CD4-positive, CD25-positive, alpha-beta regulatory T cell (primary cell): ENCODE results near the gene MLLT3. TPM values are rescaled to one million over a fixed set of nuclear protein-coding genes. Genes with fewer than 3 reads are reported as not detected.

Experiments
- ATAC-seq, 2 donors: fragments of 150-1000 bp; cut with Tn5 transposase; one replicate each; pipeline ENCODE4 v1.10.0; 2021; ENCODE audit warnings: low read depth in 2 of 2, moderate number of reproducible peaks in 2 of 2, moderate library complexity in 1 of 2
- DNase-seq, 3 donors: peaks; one replicate each; pipeline versions ENCODE4 v3.0.0 to v3.0.0-alpha.2; 2012 to 2022; ENCODE audit warnings: mixed read lengths in 1 of 3
- H3K27ac ChIP-seq: one replicate; pipeline ENCODE4 v1.7.0; 2013; ENCODE audit warnings: mild to moderate bottlenecking, low read length; ENCODE audit not compliant: insufficient read depth, poor library complexity, severe bottlenecking
- H3K27me3 ChIP-seq: one replicate; pipeline ENCODE4 v1.7.0; 2013; ENCODE audit warnings: low read length; ENCODE audit not compliant: control insufficient read depth, insufficient read depth
- H3K36me3 ChIP-seq: one replicate; pipeline ENCODE4 v1.7.0; 2013; ENCODE audit warnings: mild to moderate bottlenecking, low read length, moderate library complexity; ENCODE audit not compliant: control insufficient read depth, insufficient read depth
- H3K4me1 ChIP-seq: 2 replicates; pipeline ENCODE4 v1.7.0; 2013; ENCODE audit warnings: mild to moderate bottlenecking, low read length; ENCODE audit not compliant: insufficient read depth, control insufficient read depth, poor library complexity, severe bottlenecking
- H3K4me3 ChIP-seq: one replicate; pipeline ENCODE4 v1.7.0; 2013; ENCODE audit warnings: low read depth, mild to moderate bottlenecking, low read length, moderate library complexity
- H3K9me3 ChIP-seq, 2 experiments: 1 replicate in 1 of 2; 2 replicates in 1 of 2; pipeline ENCODE4 v1.7.0; 2013; ENCODE audit warnings: low read length in 2 of 2, mild to moderate bottlenecking in 1 of 2, moderate library complexity in 1 of 2; ENCODE audit not compliant: control insufficient read depth in 2 of 2
- H3K27ac Mint-ChIP-seq, 3 donors: one replicate each; pipeline ENCODE4 v1.8.0; 2020 to 2022; ENCODE audit warnings: mild to moderate bottlenecking in 3 of 3, mixed read lengths in 3 of 3, moderate library complexity in 2 of 3
- H3K27me3 Mint-ChIP-seq: one replicate; pipeline ENCODE4 v1.8.0; 2022; ENCODE audit warnings: mild to moderate bottlenecking, mixed read lengths
- H3K36me3 Mint-ChIP-seq: one replicate; pipeline ENCODE4 v1.8.0; 2020; ENCODE audit warnings: mixed read lengths
- H3K4me1 Mint-ChIP-seq, 4 donors: one replicate each; pipeline ENCODE4 v1.8.0; 2020 to 2022; ENCODE audit warnings: mixed read lengths in 4 of 4, mild to moderate bottlenecking in 1 of 4
- H3K4me3 Mint-ChIP-seq, 4 donors: one replicate each; pipeline ENCODE4 v1.8.0; 2020 to 2022; ENCODE audit warnings: mild to moderate bottlenecking in 4 of 4, mixed read lengths in 4 of 4, moderate library complexity in 3 of 4
- H3K9me3 Mint-ChIP-seq, 7 donors: one replicate each; pipeline ENCODE4 v1.8.0; 2020 to 2022; ENCODE audit warnings: mixed read lengths in 7 of 7, mild to moderate bottlenecking in 3 of 7, moderate library complexity in 2 of 7
- polyA plus RNA-seq, 4 donors: library from polyadenylated mRNA; unstranded; fragments of 300-500 nt; fragmentation: Illumina TruSeq; gene quantifications; one replicate each; pipeline ENCODE4 v1.2.3, GENCODE V29; 2021
- total RNA-seq: library from RNA; stranded (reverse); gene quantifications from one replicate; pipeline ENCODE4 v1.2.3, GENCODE V29; 2022

The MLLT3 gene
- total and polyA plus RNA-seq, 5 donors from 2014 or later: 37.6 to 63.2 (median 51.1) TPM

DNA sequence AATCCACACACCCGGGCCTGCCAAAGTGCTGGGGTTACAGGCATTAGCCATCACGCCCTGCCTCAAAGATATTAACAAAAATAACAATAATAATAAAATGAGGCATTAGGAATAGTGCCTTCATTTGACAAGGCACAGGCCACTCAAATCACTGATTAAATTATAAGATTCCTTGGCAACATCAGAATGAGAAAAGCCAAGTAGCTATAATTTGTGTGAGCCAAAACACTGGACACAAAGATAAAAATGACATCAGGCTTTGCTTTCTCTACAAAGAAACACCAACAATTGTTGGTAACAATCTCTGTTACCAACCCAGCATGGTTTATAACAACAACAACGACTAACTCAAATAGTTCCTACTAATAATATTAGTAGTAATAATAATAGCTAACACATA lies 73.2 kb downstream of the MLLT3 start:
- Histone ChIP-seq H3K27ac (no peak overlapping the region), H3K9me3 (no peaks in the 10 kb centered on the region), H3K4me3 (no peak overlapping the region), H3K36me3 (peaks cover 3% of the 10 kb centered on the region), H3K4me1 (peaks cover 25% of the 10 kb centered on the region), H3K27me3 (no peaks in the 10 kb centered on the region)
- DNase-seq (no peak), ATAC-seq (no peak)
- Mint-ChIP-seq H3K4me1 (peaks cover 25 to 80% (median 58%) of the 10 kb centered on the region in 4 donors), H3K27ac (no peak overlapping the region), H3K27me3 (no peaks in the 10 kb centered on the region), H3K4me3 (no peak overlapping the region), H3K9me3 (no peaks in the 10 kb centered on the region), H3K36me3 (peaks cover 26% of the 10 kb centered on the region)

DNA sequence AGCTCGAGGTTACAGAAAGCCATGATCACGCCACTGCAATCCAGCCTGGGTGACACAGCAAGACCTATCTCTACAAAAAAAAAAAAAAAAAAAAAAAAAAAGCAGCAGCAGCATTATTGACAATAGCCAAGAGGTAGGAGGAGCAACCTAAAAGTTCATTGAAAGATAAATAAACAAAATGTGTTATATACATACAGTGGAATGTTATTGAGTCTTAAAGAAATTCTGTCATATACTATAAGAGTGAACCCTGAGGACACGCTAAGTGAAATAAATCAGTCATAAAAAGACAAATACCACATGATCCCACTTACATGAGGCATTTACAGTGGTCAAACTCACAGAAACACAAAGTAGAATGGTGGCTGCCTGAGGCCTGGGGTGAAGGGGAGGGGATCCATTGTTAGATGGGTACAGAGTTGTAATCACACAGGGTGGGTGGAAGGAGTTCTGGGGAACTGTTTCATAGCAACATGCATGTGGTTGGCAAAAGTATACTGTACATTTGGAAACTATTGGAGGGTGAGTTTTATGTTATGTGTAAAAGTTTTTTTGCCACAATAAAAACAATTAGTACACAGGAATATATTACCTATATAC lies 77.2 kb downstream of the MLLT3 start:
- H3K27me3 Mint-ChIP-seq: no peaks in the 10 kb centered on the region
- H3K36me3 Mint-ChIP-seq: peaks cover 48% of the 10 kb centered on the region
- Histone ChIP-seq H3K27me3 (no peaks in the 10 kb centered on the region), H3K36me3 (peaks cover 3% of the 10 kb centered on the region), H3K9me3 (peaks cover 13% of the 10 kb centered on the region in 2 experiments), H3K4me1 (no peaks in the 10 kb centered on the region), H3K4me3 (no peak overlapping the region), H3K27ac (no peak overlapping the region)
- peak overlapping the region in 1 of 3 donors; percentile 28 for H3K27ac Mint-ChIP-seq
- peaks cover 2 to 20% (median 4%) of the 10 kb centered on the region in 7 donors for H3K9me3 Mint-ChIP-seq
- ATAC-seq (no peak), DNase-seq (no peak)
- peaks cover 16 to 62% (median 39%) of the 10 kb centered on the region in 4 donors for H3K4me1 Mint-ChIP-seq
- peak overlapping the region in 1 of 4 donors; percentile 12 for H3K4me3 Mint-ChIP-seq

DNA sequence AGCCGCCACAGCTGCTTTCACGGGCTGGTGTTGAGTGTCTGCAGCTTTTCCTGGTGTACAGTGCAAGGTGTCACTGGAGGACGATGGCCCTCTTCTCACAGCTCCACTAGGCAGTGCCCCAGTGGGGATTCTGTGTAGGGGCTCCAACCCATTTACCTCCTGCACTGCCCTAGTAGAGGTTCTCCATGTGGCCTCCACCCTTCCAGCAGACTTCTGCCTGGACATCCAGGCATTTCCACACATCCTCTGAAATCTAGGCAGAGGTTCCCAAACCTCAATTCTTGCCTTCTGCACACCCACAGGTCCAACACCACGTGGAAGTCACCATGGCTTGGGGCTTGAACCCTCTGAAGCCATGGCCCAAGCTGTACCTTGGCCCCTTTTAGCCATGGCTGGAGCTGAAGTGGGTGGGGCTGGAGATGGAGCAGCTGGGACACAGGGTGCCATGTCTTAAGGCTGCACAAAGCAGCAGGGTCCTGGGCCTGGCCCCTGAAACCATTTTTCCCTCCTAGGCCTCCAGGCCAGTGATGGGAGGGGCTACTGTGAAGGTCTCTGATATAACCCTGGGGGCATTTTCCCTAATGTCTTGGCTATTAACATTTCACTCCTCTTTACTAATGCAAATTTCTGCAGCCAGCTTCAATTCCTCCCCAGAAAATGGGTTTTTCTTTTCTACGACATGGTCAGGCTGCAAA lies 82.0 kb downstream of the MLLT3 start:
- Histone ChIP-seq H3K27me3 (no peaks in the 10 kb centered on the region), H3K27ac (no peak overlapping the region), H3K36me3 (peaks cover 3% of the 10 kb centered on the region), H3K4me1 (peaks cover 4% of the 10 kb centered on the region), H3K4me3 (no peak overlapping the region), H3K9me3 (peaks cover 13 to 20% of the 10 kb centered on the region in 2 experiments)
- DNase-seq (no peak), ATAC-seq (no peak)
- H3K36me3 Mint-ChIP-seq: peaks cover 47% of the 10 kb centered on the region
- H3K27me3 Mint-ChIP-seq: no peaks in the 10 kb centered on the region
- H3K4me1 Mint-ChIP-seq: peaks cover 35 to 71% (median 43%) of the 10 kb centered on the region in 4 donors
- H3K27ac Mint-ChIP-seq: no peak overlapping the region
- peak overlapping the region in 1 of 4 donors; percentile 14 for H3K4me3 Mint-ChIP-seq
- peaks cover 3 to 31% (median 6%) of the 10 kb centered on the region in 7 donors for H3K9me3 Mint-ChIP-seq

DNA sequence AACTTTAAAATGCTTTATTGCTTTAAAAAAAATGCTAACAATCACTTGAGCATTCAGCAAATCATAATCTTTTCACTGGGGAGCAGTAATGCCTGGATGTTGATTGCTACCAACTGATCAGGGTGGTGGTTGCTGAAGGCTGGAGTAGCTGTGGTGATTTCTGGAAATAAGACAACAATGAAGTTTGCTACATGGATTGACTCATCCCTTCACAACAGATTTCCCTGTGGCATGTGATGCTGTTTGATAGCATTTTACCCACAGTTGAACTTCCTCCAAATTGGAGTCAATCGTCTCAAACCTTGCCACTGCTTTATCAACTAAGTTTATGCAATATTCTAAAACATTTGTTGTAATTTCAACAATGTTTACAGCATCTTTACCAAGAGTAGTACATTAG lies 83.3 kb downstream of the MLLT3 start:
- peaks cover 13 to 20% of the 10 kb centered on the region in 2 experiments for H3K9me3 ChIP-seq
- H3K4me1 Mint-ChIP-seq: peaks cover 30 to 70% (median 42%) of the 10 kb centered on the region in 4 donors
- peaks cover 4% of the 10 kb centered on the region for H3K4me1 ChIP-seq
- H3K9me3 Mint-ChIP-seq: peaks cover 3 to 31% (median 6%) of the 10 kb centered on the region in 7 donors
- no peak overlapping the region for H3K27ac Mint-ChIP-seq
- no peak overlapping the region for H3K4me3 ChIP-seq
- no peak overlapping the region for H3K4me3 Mint-ChIP-seq
- no peaks in the 10 kb centered on the region for H3K27me3 ChIP-seq
- DNase-seq (no peak), ATAC-seq (no peak)
- H3K27me3 Mint-ChIP-seq: no peaks in the 10 kb centered on the region
- H3K36me3 ChIP-seq: peaks cover 3% of the 10 kb centered on the region
- H3K36me3 Mint-ChIP-seq: peaks cover 36% of the 10 kb centered on the region
- no peak overlapping the region for H3K27ac ChIP-seq

DNA sequence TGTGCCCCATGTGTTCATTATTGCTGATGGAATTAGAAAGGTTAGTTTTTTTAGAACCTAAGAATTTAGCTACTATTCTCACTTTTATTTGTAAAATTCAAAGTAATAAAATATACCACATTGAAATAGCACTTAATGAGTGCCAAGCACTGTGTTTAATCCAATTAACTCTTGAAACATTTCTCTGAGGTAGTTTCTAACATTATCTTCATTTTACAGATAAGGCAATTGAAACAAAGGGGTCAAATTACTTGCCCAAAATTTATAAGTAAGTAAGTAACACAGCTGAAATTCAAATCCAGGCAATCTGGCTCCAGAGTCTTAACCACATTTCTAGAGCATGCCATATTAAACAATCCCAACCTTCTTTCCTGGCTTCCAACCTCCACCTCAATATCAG lies 84.2 kb downstream of the MLLT3 start:
- Mint-ChIP-seq H3K36me3 (peaks cover 33% of the 10 kb centered on the region), H3K27me3 (no peaks in the 10 kb centered on the region), H3K9me3 (peaks cover 3 to 31% (median 5%) of the 10 kb centered on the region in 7 donors), H3K4me3 (no peak overlapping the region), H3K27ac (no peak overlapping the region), H3K4me1 (peaks cover 26 to 67% (median 41%) of the 10 kb centered on the region in 4 donors)
- Histone ChIP-seq H3K27me3 (no peaks in the 10 kb centered on the region), H3K36me3 (peaks cover 3% of the 10 kb centered on the region), H3K4me3 (no peak overlapping the region), H3K27ac (no peak overlapping the region), H3K4me1 (peaks cover 4% of the 10 kb centered on the region), H3K9me3 (peaks cover 13 to 20% of the 10 kb centered on the region in 2 experiments)
- ATAC-seq: no peak
- no peak for DNase-seq

DNA sequence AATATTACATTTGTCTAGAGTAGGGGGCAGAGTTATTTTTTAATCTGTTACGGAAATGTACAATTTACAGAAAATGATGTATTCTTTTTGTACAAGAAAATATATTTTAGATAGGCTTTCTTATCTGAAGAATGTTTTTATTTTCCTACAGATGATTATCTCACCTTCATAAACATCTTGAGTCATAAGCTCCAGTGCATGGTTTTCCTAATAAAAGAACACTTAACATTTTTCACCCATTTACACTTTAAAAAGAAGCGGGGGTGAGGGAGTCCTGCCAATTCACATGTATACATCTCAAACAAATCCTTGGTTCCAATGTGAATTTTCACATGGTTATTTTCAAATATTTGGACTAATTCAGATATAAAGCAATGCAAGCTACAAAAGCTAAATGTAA lies 85.0 kb downstream of the MLLT3 start:
- Mint-ChIP-seq H3K4me1 (peaks cover 23 to 69% (median 38%) of the 10 kb centered on the region in 4 donors), H3K27me3 (no peaks in the 10 kb centered on the region), H3K4me3 (peak overlapping the region in 2 of 4 donors; percentile 5 to 36)

DNA sequence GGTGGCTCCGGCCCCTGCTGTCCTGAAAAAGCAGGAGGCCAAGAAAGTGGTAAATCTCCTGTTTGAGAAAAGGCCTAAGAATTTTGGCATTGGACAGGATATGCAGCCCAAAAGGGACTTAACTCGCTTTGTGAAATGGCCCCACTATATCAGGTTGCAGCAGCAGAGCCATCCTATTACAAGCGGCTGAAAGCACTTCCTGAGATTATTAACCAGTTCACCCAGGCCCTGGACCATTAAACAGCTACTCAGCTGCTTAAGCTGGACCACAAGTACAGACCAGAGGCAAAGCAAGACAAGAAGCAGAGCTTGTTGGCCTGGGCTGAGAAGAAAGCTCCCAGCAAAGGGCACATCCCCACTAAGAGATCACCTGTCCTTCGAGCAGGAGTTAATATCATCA lies 89.7 kb downstream of the MLLT3 start:
- DNase-seq (no peak), ATAC-seq (no peak)
- no peaks in the 10 kb centered on the region for H3K36me3 ChIP-seq
- Mint-ChIP-seq H3K4me1 (peaks cover 21 to 85% (median 49%) of the 10 kb centered on the region in 4 donors), H3K27me3 (no peaks in the 10 kb centered on the region), H3K4me3 (no peak overlapping the region), H3K27ac (peak overlapping the region in 1 of 3 donors; percentile 36), H3K9me3 (no peaks in the 10 kb centered on the region), H3K36me3 (peaks cover 3% of the 10 kb centered on the region)
- H3K4me3 ChIP-seq: no peak overlapping the region
- no peaks in the 10 kb centered on the region for H3K27me3 ChIP-seq
- H3K4me1 ChIP-seq: peaks cover 18% of the 10 kb centered on the region
- no peaks in the 10 kb centered on the region for H3K9me3 ChIP-seq
- H3K27ac ChIP-seq: no peak overlapping the region

More for the DNA sequence above, 85.0 kb downstream of the MLLT3 start:
- no peak overlapping the region for H3K27ac Mint-ChIP-seq
- Histone ChIP-seq H3K27ac (no peak overlapping the region), H3K9me3 (peaks cover 13 to 20% of the 10 kb centered on the region in 2 experiments), H3K36me3 (peaks cover 3% of the 10 kb centered on the region), H3K27me3 (no peaks in the 10 kb centered on the region), H3K4me1 (peaks cover 4% of the 10 kb centered on the region), H3K4me3 (no peak overlapping the region)
- DNase-seq (no peak), ATAC-seq (no peak)
- peaks cover 3 to 27% (median 5%) of the 10 kb centered on the region in 7 donors for H3K9me3 Mint-ChIP-seq
- H3K36me3 Mint-ChIP-seq: peaks cover 29% of the 10 kb centered on the region
